Stomach (tissue), 4 donors: Measurements from ENCODE around the gene CFAP161.

Experiments
- CTCF ChIP-seq, 7 experiments: fragments of 450-650 bp in 4 of 7; fragments of 200-600 bp in 3 of 7; sonication (generic) in 3 of 7; IDR thresholded peaks; one replicate each; pipeline ENCODE4 v1.5.1; 2016 to 2019; ENCODE audit warnings: antibody characterized with exemption in 7 of 7, control low read depth in 2 of 7, mild to moderate bottlenecking in 1 of 7
- POLR2A ChIP-seq, 4 donors: fragments of 450-650 bp; IDR thresholded peaks; one replicate each; pipeline ENCODE4 v1.6.1; 2016; ENCODE audit warnings: antibody characterized with exemption in 4 of 4, control low read depth in 2 of 4, mild to moderate bottlenecking in 1 of 4, moderate library complexity in 1 of 4
- POLR2AphosphoS5 ChIP-seq, 3 donors: sonication (generic); formaldehyde crosslinking; IDR thresholded peaks; one replicate each; pipeline ENCODE4 v1.6.1; 2016; ENCODE audit warnings: antibody characterized with exemption in 3 of 3

- no peak for TF ChIP-seq POLR2A (IDR thresholded peaks at IDR 0.05)
- no peak for TF ChIP-seq CTCF (IDR thresholded peaks at IDR 0.05)
- no peak for TF ChIP-seq POLR2AphosphoS5 (IDR thresholded peaks at IDR 0.05)
These were observed 18.3 kb downstream of the CFAP161 start for GRCh38 chr15:81152339-81152738.
